GM10266 (cell line): ENCODE measurements around the gene MON1B.

Source experiments
- DNase-seq: peaks from one replicate; pipeline ENCODE4 v3.0.0; 2012; ENCODE audit errors: extremely low spot score
- CTCF ChIP-seq: IDR thresholded peaks from 2 replicates; pipeline ENCODE4 v1.5.1; 2012; ENCODE audit warnings: mild to moderate bottlenecking, low read depth; ENCODE audit not compliant: control insufficient read depth, insufficient read depth; ENCODE audit errors: missing control alignments

Gene MON1B

GRCh38 chr16:77214411-77215138 lies 23.6 kb downstream of the MON1B start:
- DNase-seq, result no peak
- TF ChIP-seq CTCF, result no peak

DNA sequence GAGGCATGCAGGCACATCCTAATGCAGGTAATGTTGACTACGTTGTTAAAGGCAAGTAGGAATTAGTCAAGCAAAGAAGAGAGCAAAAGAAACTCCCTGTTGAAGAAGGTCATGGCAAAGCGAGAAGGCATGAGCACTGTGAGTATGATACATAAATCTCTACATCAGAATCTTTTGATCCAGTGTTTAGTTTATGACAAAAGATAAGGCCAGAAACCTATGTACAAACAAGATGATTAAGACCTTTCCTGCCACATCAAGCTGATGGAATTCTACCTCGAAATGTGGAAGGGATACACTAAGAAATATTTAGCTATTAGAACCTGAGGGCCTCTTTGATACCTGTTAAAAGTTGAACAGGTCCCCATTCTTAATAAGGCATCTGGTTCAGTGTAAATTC lies 28.4 kb downstream of the MON1B start:
- no peak for TF ChIP-seq CTCF
- DNase-seq, result no peak

DNA sequence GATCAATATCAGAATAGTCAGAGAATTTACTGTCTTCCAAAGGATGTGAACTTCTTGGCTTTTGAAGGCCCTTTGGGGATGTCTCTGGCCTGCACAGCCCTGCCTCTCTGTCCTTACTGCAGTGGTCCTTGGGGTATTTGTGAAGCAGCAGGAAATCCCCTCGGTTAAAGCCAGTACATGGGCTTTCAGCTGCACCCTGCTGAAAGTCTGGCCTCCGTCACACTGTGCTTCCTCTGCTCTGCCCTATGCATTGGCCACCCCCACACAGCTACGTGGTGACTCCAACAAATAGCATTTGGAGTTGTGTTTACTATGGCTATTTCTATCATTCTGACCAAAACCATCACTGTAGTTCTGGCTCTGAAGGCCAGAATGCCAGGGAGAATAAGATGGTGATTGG lies 29.4 kb downstream of the MON1B start:
- no peak for TF ChIP-seq CTCF
- DNase-seq, result peak; percentile 60

GRCh38 chr16:77221482-77221881 lies 30.5 kb downstream of the MON1B start:
- no peak for TF ChIP-seq CTCF

DNA sequence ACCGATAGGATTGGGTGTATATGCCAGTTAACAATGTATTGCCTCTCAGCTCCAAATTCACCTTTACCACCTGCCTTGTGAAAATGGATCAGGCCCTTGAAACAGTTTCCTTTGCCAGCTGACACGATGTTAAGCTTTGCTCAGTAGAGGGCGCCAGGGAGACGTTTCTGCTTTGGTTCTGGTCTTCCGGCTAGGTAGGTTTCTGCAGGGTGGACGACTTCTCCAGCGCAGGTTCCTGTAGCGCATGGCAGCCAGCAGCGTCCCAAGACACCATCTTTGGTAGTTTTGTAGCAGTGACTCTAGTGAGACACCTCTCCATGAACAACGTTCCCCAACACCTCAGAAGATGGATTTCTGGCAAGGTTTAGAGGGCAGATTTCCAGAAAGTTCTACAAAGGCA lies 32.2 kb downstream of the MON1B start:
- DNase-seq, result no peak

More at GRCh38 chr16:77221482-77221881, 30.5 kb downstream of the MON1B start:
- no peak for DNase-seq

GRCh38 chr16:77225182-77225581 lies 34.2 kb downstream of the MON1B start:
- no peak for DNase-seq
- no peak for TF ChIP-seq CTCF

More for the DNA sequence above, 32.2 kb downstream of the MON1B start:
- TF ChIP-seq CTCF, result peak; percentile 47

- TF ChIP-seq CTCF, result no peak
- no peak for DNase-seq
These were observed 36.8 kb downstream of the MON1B start for GRCh38 chr16:77227745-77228144.
